Stomach (tissue), 4 donors: ENCODE data around the gene HAL.

Experiments
- CTCF ChIP-seq, 7 experiments: fragments of 450-650 bp in 4 of 7; fragments of 200-600 bp in 3 of 7; sonication (generic) in 3 of 7; IDR thresholded peaks; one replicate each; pipeline ENCODE4 v1.5.1; 2016 to 2019; ENCODE audit warnings: antibody characterized with exemption in 7 of 7, control low read depth in 2 of 7, mild to moderate bottlenecking in 1 of 7
- POLR2A ChIP-seq, 4 donors: fragments of 450-650 bp; IDR thresholded peaks; one replicate each; pipeline ENCODE4 v1.6.1; 2016; ENCODE audit warnings: antibody characterized with exemption in 4 of 4, control low read depth in 2 of 4, mild to moderate bottlenecking in 1 of 4, moderate library complexity in 1 of 4
- POLR2AphosphoS5 ChIP-seq, 3 donors: sonication (generic); formaldehyde crosslinking; IDR thresholded peaks; one replicate each; pipeline ENCODE4 v1.6.1; 2016; ENCODE audit warnings: antibody characterized with exemption in 3 of 3

- TF ChIP-seq CTCF (IDR thresholded peaks at IDR 0.05) (peak in 2 of 7 experiments; percentile 8 to 19), POLR2AphosphoS5 (IDR thresholded peaks at IDR 0.05) (no peak), POLR2A (IDR thresholded peaks at IDR 0.05) (no peak)
Measured at GRCh38 chr12:96015672-96016071, 19.5 kb upstream of the HAL start.
